Thymus (tissue), 11 donors: ENCODE measurements around the gene LYPD6. TPM values are rescaled to one million over a fixed set of nuclear protein-coding genes. Genes with fewer than 3 reads are reported as not detected.

Source experiments
- DNase-seq, 9 donors: peaks; one replicate each; pipeline ENCODE4 v3.0.0-alpha.2; 2013; ENCODE audit warnings: low spot score in 9 of 9, low read depth in 6 of 9, missing footprints in 1 of 9
- H3K27ac ChIP-seq, 2 donors: one replicate each; pipeline ENCODE4 v1.5.1; 2013; ENCODE audit warnings: control low read depth in 1 of 2, low read depth in 1 of 2, low read length in 1 of 2, mild to moderate bottlenecking in 1 of 2, moderate library complexity in 1 of 2
- H3K27me3 ChIP-seq, 2 donors: one replicate each; pipeline ENCODE4 v1.5.1; 2013; ENCODE audit warnings: low read length in 1 of 2; ENCODE audit not compliant: control insufficient read depth in 2 of 2, insufficient read depth in 1 of 2
- H3K36me3 ChIP-seq, 2 donors: one replicate each; pipeline ENCODE4 v1.5.1; 2013; ENCODE audit warnings: low read length in 1 of 2, mild to moderate bottlenecking in 1 of 2, moderate library complexity in 1 of 2; ENCODE audit not compliant: control insufficient read depth in 2 of 2, insufficient read depth in 2 of 2
- H3K4me1 ChIP-seq, 2 donors: one replicate each; pipeline ENCODE4 v1.5.1; 2013; ENCODE audit warnings: low read length in 2 of 2; ENCODE audit not compliant: control insufficient read depth in 2 of 2, insufficient read depth in 2 of 2
- H3K4me3 ChIP-seq, 2 donors: one replicate each; pipeline ENCODE4 v1.5.1; 2013; ENCODE audit warnings: low read length in 2 of 2, control low read depth in 1 of 2, mild to moderate bottlenecking in 1 of 2
- H3K9me3 ChIP-seq, 2 donors: one replicate each; pipeline ENCODE4 v1.5.1; 2013; ENCODE audit warnings: low read length in 1 of 2, mild to moderate bottlenecking in 1 of 2; ENCODE audit not compliant: control insufficient read depth in 2 of 2, insufficient read depth in 1 of 2
- WGBS: extraction: QIAGEN DNeasy Blood & Tissue Kit; methylation state at CpG from one replicate; pipeline ENCODE4 v1.1.7; 2013; 5-methylcytosine and 5-hydroxymethylcytosine counted together
- polyA plus RNA-seq: library from polyadenylated mRNA; stranded (reverse); fragments of 200-250 nt; gene quantifications from one replicate; pipeline ENCODE4 v1.2.3, GENCODE V29; 2013
- total RNA-seq: library from RNA; stranded (reverse); fragments of 120-200 nt; gene quantifications from one replicate; pipeline ENCODE4 v1.2.4, GENCODE V29; 2013
- donor health status: healthy.

LYPD6 gene
- total and polyA plus RNA-seq, 2 donors = 0.23 to 0.38 TPM

GRCh38 chr2:149360106-149360505 lies 29.7 kb downstream of the LYPD6 start:
- Histone ChIP-seq H3K4me3 (no peak overlapping the region), H3K27me3 (no peaks in the 10 kb centered on the region), H3K27ac (no peak overlapping the region), H3K36me3 (no peaks in the 10 kb centered on the region), H3K9me3 (no peaks in the 10 kb centered on the region), H3K4me1 (no peaks in the 10 kb centered on the region)
- WGBS = 61% methylated on average over 1 of the region's 1 CpG
- no peak for DNase-seq

- H3K27ac ChIP-seq = no peak overlapping the region
- H3K4me3 ChIP-seq = no peak overlapping the region
- H3K36me3 ChIP-seq = no peaks in the 10 kb centered on the region
- WGBS = 85% methylated on average over 1 of the region's 1 CpG
- no peaks in the 10 kb centered on the region for H3K4me1 ChIP-seq
- no peak for DNase-seq
- H3K9me3 ChIP-seq = no peaks in the 10 kb centered on the region
- H3K27me3 ChIP-seq = no peaks in the 10 kb centered on the region
Observed at GRCh38 chr2:149363958-149364357, 33.6 kb downstream of the LYPD6 start.

GRCh38 chr2:149364839-149365238 lies 34.5 kb downstream of the LYPD6 start:
- Histone ChIP-seq H3K36me3 (no peaks in the 10 kb centered on the region), H3K27me3 (no peaks in the 10 kb centered on the region), H3K4me3 (no peak overlapping the region), H3K4me1 (no peaks in the 10 kb centered on the region), H3K9me3 (no peaks in the 10 kb centered on the region), H3K27ac (no peak overlapping the region)
- DNase-seq = no peak

- H3K27me3 ChIP-seq = no peaks in the 10 kb centered on the region
- no peaks in the 10 kb centered on the region for H3K4me1 ChIP-seq
- H3K4me3 ChIP-seq = no peak overlapping the region
- no peak overlapping the region for H3K27ac ChIP-seq
- DNase-seq = no peak
- no peaks in the 10 kb centered on the region for H3K36me3 ChIP-seq
- WGBS = 80% methylated on average over 5 of the region's 5 CpGs
- no peaks in the 10 kb centered on the region for H3K9me3 ChIP-seq
Observed at GRCh38 chr2:149365931-149366583, 35.7 kb downstream of the LYPD6 start.

- Histone ChIP-seq H3K27me3 (no peaks in the 10 kb centered on the region), H3K9me3 (no peaks in the 10 kb centered on the region), H3K4me3 (no peak overlapping the region), H3K4me1 (no peaks in the 10 kb centered on the region), H3K36me3 (no peaks in the 10 kb centered on the region), H3K27ac (no peak overlapping the region)
- DNase-seq = no peak
- 95% methylated on average over 5 of the region's 5 CpGs for WGBS
Observed at GRCh38 chr2:149370061-149370775, 39.8 kb downstream of the LYPD6 start.

- no peak overlapping the region for H3K27ac ChIP-seq
- 98% methylated on average over 6 of the region's 6 CpGs for WGBS
- no peaks in the 10 kb centered on the region for H3K4me1 ChIP-seq
- no peaks in the 10 kb centered on the region for H3K9me3 ChIP-seq
- DNase-seq = no peak
- no peaks in the 10 kb centered on the region for H3K36me3 ChIP-seq
- no peak overlapping the region for H3K4me3 ChIP-seq
- H3K27me3 ChIP-seq = no peaks in the 10 kb centered on the region
Observed at GRCh38 chr2:149371476-149371875, 41.1 kb downstream of the LYPD6 start.

GRCh38 chr2:149375801-149376361 lies 45.5 kb downstream of the LYPD6 start:
- no peak overlapping the region for H3K4me3 ChIP-seq
- no peaks in the 10 kb centered on the region for H3K36me3 ChIP-seq
- DNase-seq = no peak
- 79% methylated on average over 8 of the region's 8 CpGs for WGBS
- no peaks in the 10 kb centered on the region for H3K9me3 ChIP-seq
- no peaks in the 10 kb centered on the region for H3K4me1 ChIP-seq
- no peak overlapping the region for H3K27ac ChIP-seq
- H3K27me3 ChIP-seq = no peaks in the 10 kb centered on the region

- H3K4me3 ChIP-seq = no peak overlapping the region
- no peaks in the 10 kb centered on the region for H3K27me3 ChIP-seq
- WGBS = 95% methylated on average over 4 of the region's 4 CpGs
- no peaks in the 10 kb centered on the region for H3K4me1 ChIP-seq
- DNase-seq = no peak
- H3K9me3 ChIP-seq = no peaks in the 10 kb centered on the region
- no peaks in the 10 kb centered on the region for H3K36me3 ChIP-seq
- H3K27ac ChIP-seq = no peak overlapping the region
Observed at GRCh38 chr2:149380205-149380604, 49.8 kb downstream of the LYPD6 start.

GRCh38 chr2:149383340-149383739 lies 53.0 kb downstream of the LYPD6 start:
- H3K4me3 ChIP-seq = no peak overlapping the region
- 89% methylated on average over 1 of the region's 1 CpG for WGBS
- no peaks in the 10 kb centered on the region for H3K4me1 ChIP-seq
- no peak for DNase-seq
- H3K9me3 ChIP-seq = no peaks in the 10 kb centered on the region
- H3K27ac ChIP-seq = no peak overlapping the region
- no peaks in the 10 kb centered on the region for H3K36me3 ChIP-seq
- no peaks in the 10 kb centered on the region for H3K27me3 ChIP-seq
